Prostate gland (tissue), 2 donors: Measurements from ENCODE around the gene NFKB1. TPM values are rescaled to one million over a fixed set of nuclear protein-coding genes. Genes with fewer than 3 reads are reported as not detected.

Source experiments
- DNase-seq: peaks from one replicate; pipeline ENCODE4 v3.0.0-alpha.2; 2019; ENCODE audit warnings: low spot score
- H3K27ac ChIP-seq, 2 donors: fragments of 200-600 bp; sonication (generic); 2 replicates each; pipeline ENCODE4 v1.5.1; 2017 to 2019
- H3K27me3 ChIP-seq: fragments of 200-600 bp; sonication (generic); replicated peaks from 2 replicates; pipeline ENCODE4 v1.5.1; 2019; ENCODE audit not compliant: insufficient read depth
- H3K36me3 ChIP-seq, 2 donors: fragments of 200-600 bp; sonication (generic); 1 replicate in 1 of 2; 2 replicates in 1 of 2; pipeline versions ENCODE4 v1.5.1 to v1.8.1; 2017 to 2019
- H3K4me1 ChIP-seq: fragments of 200-600 bp; sonication (generic); replicated peaks from 2 replicates; pipeline ENCODE4 v1.5.1; 2019
- H3K4me3 ChIP-seq, 2 donors: fragments of 200-600 bp; sonication (generic); 2 replicates each; pipeline ENCODE4 v1.5.1; 2017 to 2019
- H3K9me3 ChIP-seq: fragments of 200-600 bp; sonication (generic); 2 replicates; pipeline ENCODE4 v1.5.1; 2017
- CTCF ChIP-seq, 4 experiments: fragments of 200-600 bp in 2 of 4; fragments of 450-650 bp in 2 of 4; sonication (generic) in 2 of 4; IDR thresholded peaks; 1 replicate in 3 of 4; 2 replicates in 1 of 4; pipeline ENCODE4 v1.5.1; 2016 to 2019; ENCODE audit warnings: antibody characterized with exemption in 4 of 4, mild to moderate bottlenecking in 2 of 4, moderate library complexity in 2 of 4
- POLR2A ChIP-seq: fragments of 450-650 bp; IDR thresholded peaks from one replicate; pipeline ENCODE4 v1.6.1; 2016; ENCODE audit warnings: antibody characterized with exemption, mild to moderate bottlenecking
- POLR2AphosphoS5 ChIP-seq: sonication (generic); formaldehyde crosslinking; IDR thresholded peaks from one replicate; pipeline ENCODE4 v1.6.1; 2017; ENCODE audit warnings: antibody characterized with exemption
- WGBS: methylation state at CpG from one replicate; pipeline ENCODE4 v1.1.5; 2018; 5-methylcytosine and 5-hydroxymethylcytosine counted together
- intact Hi-C: fragments of 100-400 bp; cut with DNase I; formaldehyde crosslinking; loops from one replicate; pipeline ENCODE4 v1.14.2; 2022
- total RNA-seq, 2 donors: library from RNA; depleted of rRNA; stranded (reverse); fragments of >200 nt; gene quantifications; one replicate each; pipeline ENCODE4 v1.1.0, GENCODE V29; 2016

NFKB1 gene
- total RNA-seq, 2 donors from 2014 or later: 32.3 to 35.4 TPM

- DNase-seq: no peak
- no peak overlapping the region for H3K4me3 ChIP-seq
- TF ChIP-seq POLR2AphosphoS5 (no peak), CTCF (IDR thresholded peaks at IDR 0.05) (no peak), POLR2A (no peak)
- no peaks in the 10 kb centered on the region for H3K4me1 ChIP-seq
- H3K27ac ChIP-seq: no peak overlapping the region
- intact Hi-C loops: no loop called here
- 42% methylated on average over 3 of the region's 3 CpGs for WGBS
- H3K36me3 ChIP-seq: no peaks in the 10 kb centered on the region
- no peaks in the 10 kb centered on the region for H3K27me3 ChIP-seq
- no peaks in the 10 kb centered on the region for H3K9me3 ChIP-seq
These were observed 164.4 kb downstream of the NFKB1 start for GRCh38 chr4:102665527-102665926.

Other genes starting within 250 kb of the NFKB1 start
- 10 to 100 TPM; 11.1 to 19.2 TPM for gene SLC39A8, start 155.9 kb upstream of the NFKB1 start, total RNA-seq